Measurements from ENCODE around the gene CA11.
"Not testable (repeated sequence)": the region's sequence is repeated elsewhere in the genome, so short reads cannot be mapped to it uniquely, and the experiment has no call there.

CA11 gene

DNA sequence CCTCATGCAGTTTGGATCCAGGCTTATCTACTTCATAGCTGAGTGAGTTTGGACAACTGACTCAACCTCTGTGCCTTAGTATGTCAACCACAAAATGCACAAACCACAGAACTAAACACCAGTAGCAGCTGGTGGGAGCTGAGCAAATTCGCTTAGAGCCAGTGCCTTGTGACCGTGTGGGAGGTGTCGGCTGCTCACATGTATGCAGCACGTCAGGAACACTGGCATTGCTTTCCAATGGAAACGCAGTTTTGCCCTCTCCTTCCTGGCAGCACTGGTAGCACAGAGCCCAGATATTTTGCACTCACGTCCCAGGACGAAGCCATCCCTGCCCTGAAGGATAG, 35.1 kb upstream of the CA11 start:
- no peaks in the 10 kb centered on the region for H3K79me2 ChIP-seq (ENCODE audit: insufficient read depth, low read length)
- no peaks in the 10 kb centered on the region for H3F3A ChIP-seq (ENCODE audit: insufficient read depth, low read length)
- H3K4me3 ChIP-seq (ENCODE audit: low read depth, low read length, poor library complexity, severe bottlenecking), result no peak overlapping the region
- H3K27ac ChIP-seq (ENCODE audit: low read depth, low read length, poor library complexity, severe bottlenecking), result no peak overlapping the region
- H3K36me3 ChIP-seq (ENCODE audit: insufficient read depth, low read length), result no peaks in the 10 kb centered on the region
- no peak overlapping the region for H2AFZ ChIP-seq (ENCODE audit: low read length)
- TF ChIP-seq, protein P1, sequence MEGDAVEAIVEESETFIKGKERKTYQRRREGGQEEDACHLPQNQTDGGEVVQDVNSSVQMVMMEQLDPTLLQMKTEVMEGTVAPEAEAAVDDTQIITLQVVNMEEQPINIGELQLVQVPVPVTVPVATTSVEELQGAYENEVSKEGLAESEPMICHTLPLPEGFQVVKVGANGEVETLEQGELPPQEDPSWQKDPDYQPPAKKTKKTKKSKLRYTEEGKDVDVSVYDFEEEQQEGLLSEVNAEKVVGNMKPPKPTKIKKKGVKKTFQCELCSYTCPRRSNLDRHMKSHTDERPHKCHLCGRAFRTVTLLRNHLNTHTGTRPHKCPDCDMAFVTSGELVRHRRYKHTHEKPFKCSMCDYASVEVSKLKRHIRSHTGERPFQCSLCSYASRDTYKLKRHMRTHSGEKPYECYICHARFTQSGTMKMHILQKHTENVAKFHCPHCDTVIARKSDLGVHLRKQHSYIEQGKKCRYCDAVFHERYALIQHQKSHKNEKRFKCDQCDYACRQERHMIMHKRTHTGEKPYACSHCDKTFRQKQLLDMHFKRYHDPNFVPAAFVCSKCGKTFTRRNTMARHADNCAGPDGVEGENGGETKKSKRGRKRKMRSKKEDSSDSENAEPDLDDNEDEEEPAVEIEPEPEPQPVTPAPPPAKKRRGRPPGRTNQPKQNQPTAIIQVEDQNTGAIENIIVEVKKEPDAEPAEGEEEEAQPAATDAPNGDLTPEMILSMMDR (IDR thresholded peaks at IDR 0.05; ENCODE audit: low read length), result no peak
- no peak for TF ChIP-seq EZH2 (IDR thresholded peaks at IDR 0.05; ENCODE audit: borderline replicate concordance, low read length)
- no peaks in the 10 kb centered on the region for H3K4me1 ChIP-seq (ENCODE audit: insufficient read depth, low read length, severe bottlenecking)
- no peak overlapping the region for H3K9ac ChIP-seq (ENCODE audit: low read length)
- no peaks in the 10 kb centered on the region for H3K9me3 ChIP-seq (ENCODE audit: low read length)
- H3K4me2 ChIP-seq (ENCODE audit: low read length), result no peak overlapping the region
- no peaks in the 10 kb centered on the region for H3K9me2 ChIP-seq (ENCODE audit: low read depth, low read length)
- H4K20me1 ChIP-seq (ENCODE audit: insufficient read depth, low read length), result no peaks in the 10 kb centered on the region
- H3K27me3 ChIP-seq (ENCODE audit: insufficient read depth, low read length), result no peaks in the 10 kb centered on the region; the same call in 1 of the 2 replicates

- Histone ChIP-seq H3K27ac (ENCODE audit: low read depth, low read length, poor library complexity, severe bottlenecking) (no peak overlapping the region), H3K9ac (ENCODE audit: low read length) (no peak overlapping the region), H3K4me2 (ENCODE audit: low read length) (no peak overlapping the region), H3K4me3 (ENCODE audit: low read depth, low read length, poor library complexity, severe bottlenecking) (no peak overlapping the region), H3K9me3 (ENCODE audit: low read length) (no peaks in the 10 kb centered on the region), H3K79me2 (ENCODE audit: insufficient read depth, low read length) (no peaks in the 10 kb centered on the region), H3K9me2 (ENCODE audit: low read depth, low read length) (no peaks in the 10 kb centered on the region), H3K36me3 (ENCODE audit: insufficient read depth, low read length) (no peaks in the 10 kb centered on the region), H2AFZ (ENCODE audit: low read length) (no peak overlapping the region), H3F3A (ENCODE audit: insufficient read depth, low read length) (no peaks in the 10 kb centered on the region), H3K27me3 (ENCODE audit: insufficient read depth, low read length) (no peaks in the 10 kb centered on the region; the same call in 1 of the 2 replicates), H3K4me1 (ENCODE audit: insufficient read depth, low read length, severe bottlenecking) (peaks cover under 1% of the 10 kb centered on the region), H4K20me1 (ENCODE audit: insufficient read depth, low read length) (no peaks in the 10 kb centered on the region)
- TF ChIP-seq EZH2 (IDR thresholded peaks at IDR 0.05; ENCODE audit: borderline replicate concordance, low read length), result no peak
- TF ChIP-seq, protein P1 (IDR thresholded peaks at IDR 0.05; ENCODE audit: low read length), result no peak
Measured at GRCh38 chr19:48680436-48681126, 34.6 kb upstream of the CA11 start.

DNA sequence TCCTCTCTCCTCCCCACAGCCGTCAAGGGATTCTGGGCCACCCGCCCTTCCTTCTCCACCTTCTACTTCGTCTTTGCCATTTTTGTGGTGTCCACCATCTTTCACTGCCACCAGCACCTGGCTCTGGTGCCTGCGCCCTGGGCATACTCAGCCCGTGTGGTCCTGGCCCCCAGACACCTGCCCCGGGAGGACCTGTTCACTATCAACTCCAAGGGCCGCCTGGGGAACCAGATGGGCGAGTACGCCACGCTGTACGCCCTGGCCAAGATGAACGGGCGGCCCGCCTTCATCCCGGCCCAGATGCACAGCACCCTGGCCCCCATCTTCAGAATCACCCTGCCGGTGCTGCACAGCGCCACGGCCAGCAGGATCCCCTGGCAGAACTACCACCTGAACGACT, 34.0 kb upstream of the CA11 start:
- not testable (repeated sequence) for H3K36me3 ChIP-seq (ENCODE audit: insufficient read depth, low read length); H3K9ac ChIP-seq (ENCODE audit: low read length); H3K9me2 ChIP-seq (ENCODE audit: low read depth, low read length); H3K4me2 ChIP-seq (ENCODE audit: low read length); H3K4me1 ChIP-seq (ENCODE audit: insufficient read depth, low read length, severe bottlenecking); H2AFZ ChIP-seq (ENCODE audit: low read length); H4K20me1 ChIP-seq (ENCODE audit: insufficient read depth, low read length); H3K27ac ChIP-seq (ENCODE audit: low read depth, low read length, poor library complexity, severe bottlenecking); H3K4me3 ChIP-seq (ENCODE audit: low read depth, low read length, poor library complexity, severe bottlenecking); H3K27me3 ChIP-seq (ENCODE audit: insufficient read depth, low read length); H3K9me3 ChIP-seq (ENCODE audit: low read length); H3F3A ChIP-seq (ENCODE audit: insufficient read depth, low read length); H3K79me2 ChIP-seq (ENCODE audit: insufficient read depth, low read length)

GRCh38 chr19:48678201-48678600, 32.2 kb upstream of the CA11 start:
- 0 out of 2 replicates have a peak, but pooled peaks cover 5% of the 10 kb centered on the region for H3K27me3 ChIP-seq (ENCODE audit: insufficient read depth, low read length)
- peaks cover 6% of the 10 kb centered on the region for H3K4me1 ChIP-seq (ENCODE audit: insufficient read depth, low read length, severe bottlenecking)
- no peak overlapping the region for H3K4me2 ChIP-seq (ENCODE audit: low read length)

More at GRCh38 chr19:48678201-48678600, 32.2 kb upstream of the CA11 start:
- Histone ChIP-seq H3K79me2 (ENCODE audit: insufficient read depth, low read length) (no peaks in the 10 kb centered on the region), H2AFZ (ENCODE audit: low read length) (no peak overlapping the region), H3K9me2 (ENCODE audit: low read depth, low read length) (no peaks in the 10 kb centered on the region), H4K20me1 (ENCODE audit: insufficient read depth, low read length) (no peaks in the 10 kb centered on the region), H3K27ac (ENCODE audit: low read depth, low read length, poor library complexity, severe bottlenecking) (no peak overlapping the region), H3F3A (ENCODE audit: insufficient read depth, low read length) (no peaks in the 10 kb centered on the region), H3K9me3 (ENCODE audit: low read length) (no peaks in the 10 kb centered on the region), H3K36me3 (ENCODE audit: insufficient read depth, low read length) (no peaks in the 10 kb centered on the region), H3K9ac (ENCODE audit: low read length) (no peak overlapping the region), H3K4me3 (ENCODE audit: low read depth, low read length, poor library complexity, severe bottlenecking) (no peak overlapping the region)
- TF ChIP-seq, protein P1 (IDR thresholded peaks at IDR 0.05; ENCODE audit: low read length), result no peak
- no peak for TF ChIP-seq EZH2 (IDR thresholded peaks at IDR 0.05; ENCODE audit: borderline replicate concordance, low read length)

Data from OCI-LY1 (cell line).